Measurements from ENCODE around the gene SPHKAP. TPM values are rescaled to one million over a fixed set of nuclear protein-coding genes. Genes with fewer than 3 reads are reported as not detected.
"Not testable (repeated sequence)": the region's sequence is repeated elsewhere in the genome, so short reads cannot be mapped to it uniquely, and the experiment has no call there.

Gene SPHKAP
- total RNA-seq, 1 donor from 2014 or later: not detected

- Mint-ChIP-seq H3K36me3 (ENCODE audit: low read depth) (no peaks in the 10 kb centered on the region), H3K4me3 (no peak overlapping the region), H3K27ac (no peak overlapping the region), H3K9me3 (no peaks in the 10 kb centered on the region), H3K27me3 (peaks cover 5% of the 10 kb centered on the region), H3K4me1 (no peaks in the 10 kb centered on the region)
- ATAC-seq (ENCODE audit: low read depth) (no peak), DNase-seq (no peak)
- ChIA-PET POLR2A (no interaction called here), CTCF (no interaction called here)
- intact Hi-C loops (cut with micrococcal nuclease): no loop called here
- TF ChIP-seq CTCF (IDR thresholded peaks at IDR 0.05): no peak
These were observed 242.0 kb downstream of the SPHKAP start for GRCh38 chr2:227939271-227940027.

DNA sequence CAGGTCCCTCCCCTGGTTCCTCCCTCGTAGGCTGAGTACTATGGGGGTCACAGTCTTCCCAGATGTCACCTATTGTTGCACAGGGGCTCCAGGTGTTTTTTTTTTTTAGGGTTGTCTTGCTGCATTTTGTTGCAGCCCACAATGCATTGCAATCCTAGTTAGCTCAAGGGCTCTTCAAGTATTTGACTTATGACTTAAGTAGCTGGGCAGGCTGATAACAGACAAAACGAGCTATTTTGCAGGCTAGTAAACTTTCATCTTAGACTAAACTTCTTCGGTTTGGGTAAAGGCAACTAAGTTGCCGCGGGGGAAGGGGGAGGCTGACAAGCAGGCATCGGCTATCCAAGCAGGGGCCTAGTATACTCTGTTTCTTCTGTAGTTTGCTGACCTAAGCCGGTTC lies 245.2 kb downstream of the SPHKAP start:
- H3K9me3 Mint-ChIP-seq; H3K4me1 Mint-ChIP-seq; ATAC-seq (ENCODE audit: low read depth); POLR2A ChIA-PET; H3K4me3 Mint-ChIP-seq; CTCF ChIA-PET; H3K27ac Mint-ChIP-seq; intact Hi-C loops (cut with micrococcal nuclease); H3K27me3 Mint-ChIP-seq; DNase-seq; H3K36me3 Mint-ChIP-seq (ENCODE audit: low read depth): not testable (repeated sequence)

- peaks cover 2% of the 10 kb centered on the region for H3K27me3 Mint-ChIP-seq
- no peaks in the 10 kb centered on the region for H3K9me3 Mint-ChIP-seq
- H3K4me3 Mint-ChIP-seq: no peak overlapping the region
- H3K4me1 Mint-ChIP-seq: no peaks in the 10 kb centered on the region
- intact Hi-C loops (cut with micrococcal nuclease): no loop called here
- TF ChIP-seq CTCF (IDR thresholded peaks at IDR 0.05): no peak
- DNase-seq (no peak), ATAC-seq (ENCODE audit: low read depth) (no peak)
- CTCF ChIA-PET: no interaction called here
- no peak overlapping the region for H3K27ac Mint-ChIP-seq
- H3K36me3 Mint-ChIP-seq (ENCODE audit: low read depth): no peaks in the 10 kb centered on the region
- POLR2A ChIA-PET: no interaction called here
These were observed 247.6 kb downstream of the SPHKAP start for GRCh38 chr2:227933884-227934283.

- Mint-ChIP-seq H3K27me3 (peaks cover 2% of the 10 kb centered on the region), H3K9me3 (peaks cover 5% of the 10 kb centered on the region), H3K4me3 (no peak overlapping the region), H3K4me1 (no peaks in the 10 kb centered on the region), H3K36me3 (ENCODE audit: low read depth) (no peaks in the 10 kb centered on the region), H3K27ac (no peak overlapping the region)
- intact Hi-C loops (cut with micrococcal nuclease): no loop called here
- ATAC-seq (ENCODE audit: low read depth): no peak
- DNase-seq: no peak
- no peak for TF ChIP-seq CTCF (IDR thresholded peaks at IDR 0.05)
- CTCF ChIA-PET: no interaction called here
- POLR2A ChIA-PET: no interaction called here
These were observed 249.1 kb downstream of the SPHKAP start for GRCh38 chr2:227932403-227932802.

- ATAC-seq (ENCODE audit: low read depth) (no peak), DNase-seq (no peak)
- intact Hi-C loops (cut with micrococcal nuclease): no loop called here
- no peak overlapping the region for H3K27ac Mint-ChIP-seq
- no peak for TF ChIP-seq CTCF (IDR thresholded peaks at IDR 0.05)
- H3K4me1 Mint-ChIP-seq: no peaks in the 10 kb centered on the region
- H3K9me3 Mint-ChIP-seq: peaks cover 9% of the 10 kb centered on the region
- H3K36me3 Mint-ChIP-seq (ENCODE audit: low read depth): no peaks in the 10 kb centered on the region
- CTCF ChIA-PET: no interaction called here
- H3K4me3 Mint-ChIP-seq: no peak overlapping the region
- POLR2A ChIA-PET: no interaction called here
- peaks cover 2% of the 10 kb centered on the region for H3K27me3 Mint-ChIP-seq
These were observed 249.5 kb downstream of the SPHKAP start for GRCh38 chr2:227932001-227932400.

All from activated B cell treated with CpG ODN at 0.5 μM for 24 hours (primary cell).